BJ (cell line): ENCODE data around the gene FBXO21. TPM values are rescaled to one million over a fixed set of nuclear protein-coding genes. Genes with fewer than 3 reads are reported as not detected.

Experiments
- CTCF ChIA-PET: fragments of 350-600 bp; formaldehyde crosslinking; extraction: SDS; loops from one replicate; lab custom pipeline; 2021; ENCODE audit warnings: antibody characterized with exemption, inconsistent platforms; lab: Yijun Ruan, JAX
- POLR2A ChIA-PET: fragments of 300-600 bp; sonication (Branson Sonifier 250); formaldehyde crosslinking; extraction: SDS; loops from one replicate; lab custom pipeline; 2021; ENCODE audit warnings: antibody characterized with exemption; lab: Charles Lee
- DNase-seq: peaks from one replicate; pipeline ENCODE4 v3.0.0-alpha.2; 2011; ENCODE audit warnings: low read depth
- H3K27me3 ChIP-seq: 2 replicates; pipeline ENCODE4 v1.6.0; 2011; ENCODE audit warnings: low read length; ENCODE audit not compliant: control insufficient read depth, insufficient read depth
- H3K36me3 ChIP-seq: 2 replicates; pipeline ENCODE4 v1.5.1; 2011; ENCODE audit warnings: low read length; ENCODE audit not compliant: control insufficient read depth, insufficient read depth
- H3K4me3 ChIP-seq: 2 replicates; pipeline ENCODE4 v1.5.1; 2011; ENCODE audit warnings: low read depth, mild to moderate bottlenecking, control low read depth, low read length
- polyA plus RNA-seq: library from polyadenylated mRNA; depleted of rRNA; stranded (reverse); fragments of >200 nt; gene quantifications from 2 replicates; pipeline ENCODE4 v1.2.3, GENCODE V29; 2011
- TF ChIP-seq, protein P1 (sequence below): IDR thresholded peaks from 2 replicates; pipeline ENCODE4 v1.5.1; 2011; ENCODE audit warnings: low read depth, mild to moderate bottlenecking, control low read depth, inconsistent platforms, low read length, moderate library complexity; ENCODE audit not compliant: insufficient read depth

The FBXO21 gene
- polyA plus RNA-seq, 1 experiment = 28.9 TPM

DNA sequence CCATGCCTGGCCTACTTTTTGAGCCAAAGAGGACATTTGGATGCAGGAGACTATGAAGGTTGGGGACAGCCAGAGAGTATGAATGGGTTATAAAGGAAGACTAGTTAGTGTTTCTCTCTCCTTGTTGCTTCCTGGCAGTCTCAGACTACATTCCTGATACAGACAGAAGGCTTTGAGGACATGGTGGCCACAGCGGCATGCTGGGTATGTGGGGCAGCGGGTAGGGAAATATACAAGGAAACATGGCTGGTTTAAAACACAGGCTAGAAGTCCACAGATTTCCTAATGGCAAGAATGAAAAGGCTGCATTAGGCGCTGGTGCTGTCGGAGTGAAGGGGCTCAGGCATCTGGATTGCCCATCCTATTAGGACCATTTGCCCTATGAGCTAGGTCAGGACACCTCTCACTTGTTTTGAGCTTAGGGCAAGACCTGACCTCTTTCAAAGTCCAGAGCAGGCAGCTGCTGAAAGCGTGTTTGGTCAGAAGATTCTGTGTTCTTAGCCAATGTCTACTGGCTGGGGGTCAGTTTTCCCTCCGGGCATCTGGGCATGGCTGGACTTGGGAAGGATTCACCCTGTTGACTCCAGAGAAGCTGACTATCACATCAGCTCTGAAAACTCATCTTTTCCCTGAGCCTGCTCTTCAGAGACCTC is 20.1 kb upstream of the FBXO21 start:
- DNase-seq = no peak
- POLR2A ChIA-PET = no interaction called here

DNA sequence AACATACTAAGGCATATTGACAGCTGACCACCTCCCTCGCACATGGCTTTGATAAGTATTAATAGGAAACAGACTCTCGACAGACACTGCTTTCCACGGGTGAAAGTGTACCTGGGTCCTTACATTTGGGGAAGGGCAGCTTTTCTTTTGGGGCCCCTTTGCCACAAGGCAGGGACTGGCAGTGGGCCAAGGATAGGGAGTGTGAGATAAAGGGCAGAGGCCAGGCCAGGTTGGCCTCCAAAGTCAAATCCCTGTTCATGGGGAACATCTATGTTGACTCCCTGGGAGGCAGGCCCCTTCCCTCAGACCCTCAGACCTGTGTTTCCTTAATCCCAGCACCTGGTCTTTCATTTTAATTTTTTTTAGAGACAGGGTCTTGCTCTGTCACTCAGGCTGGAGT is 19.4 kb upstream of the FBXO21 start:
- ChIA-PET POLR2A (no interaction called here), CTCF (interaction anchor here (2.5 to 7.2 kb wide), 3 partner anchors 26 to 649 kb away, joined by 9 to 59 read pairs (median 54); no protein-coding TSS in a partner anchor)
- DNase-seq = no peak
- no peaks in the 10 kb centered on the region for H3K36me3 ChIP-seq
- TF ChIP-seq, protein P1, sequence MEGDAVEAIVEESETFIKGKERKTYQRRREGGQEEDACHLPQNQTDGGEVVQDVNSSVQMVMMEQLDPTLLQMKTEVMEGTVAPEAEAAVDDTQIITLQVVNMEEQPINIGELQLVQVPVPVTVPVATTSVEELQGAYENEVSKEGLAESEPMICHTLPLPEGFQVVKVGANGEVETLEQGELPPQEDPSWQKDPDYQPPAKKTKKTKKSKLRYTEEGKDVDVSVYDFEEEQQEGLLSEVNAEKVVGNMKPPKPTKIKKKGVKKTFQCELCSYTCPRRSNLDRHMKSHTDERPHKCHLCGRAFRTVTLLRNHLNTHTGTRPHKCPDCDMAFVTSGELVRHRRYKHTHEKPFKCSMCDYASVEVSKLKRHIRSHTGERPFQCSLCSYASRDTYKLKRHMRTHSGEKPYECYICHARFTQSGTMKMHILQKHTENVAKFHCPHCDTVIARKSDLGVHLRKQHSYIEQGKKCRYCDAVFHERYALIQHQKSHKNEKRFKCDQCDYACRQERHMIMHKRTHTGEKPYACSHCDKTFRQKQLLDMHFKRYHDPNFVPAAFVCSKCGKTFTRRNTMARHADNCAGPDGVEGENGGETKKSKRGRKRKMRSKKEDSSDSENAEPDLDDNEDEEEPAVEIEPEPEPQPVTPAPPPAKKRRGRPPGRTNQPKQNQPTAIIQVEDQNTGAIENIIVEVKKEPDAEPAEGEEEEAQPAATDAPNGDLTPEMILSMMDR = no peak
- no peaks in the 10 kb centered on the region; the same call in 1 of the 2 replicates for H3K27me3 ChIP-seq
- H3K4me3 ChIP-seq = no peak overlapping the region

More for the DNA sequence above, 20.1 kb upstream of the FBXO21 start:
- Histone ChIP-seq H3K36me3 (no peaks in the 10 kb centered on the region), H3K27me3 (no peaks in the 10 kb centered on the region; the same call in 1 of the 2 replicates), H3K4me3 (no peak overlapping the region)
- CTCF ChIA-PET = interaction anchor here (1.6 to 7.2 kb wide), 6 partner anchors 8 to 648 kb away, joined by 3 to 59 read pairs (median 20); no protein-coding TSS in a partner anchor
- TF ChIP-seq, protein P1 = no peak

DNA sequence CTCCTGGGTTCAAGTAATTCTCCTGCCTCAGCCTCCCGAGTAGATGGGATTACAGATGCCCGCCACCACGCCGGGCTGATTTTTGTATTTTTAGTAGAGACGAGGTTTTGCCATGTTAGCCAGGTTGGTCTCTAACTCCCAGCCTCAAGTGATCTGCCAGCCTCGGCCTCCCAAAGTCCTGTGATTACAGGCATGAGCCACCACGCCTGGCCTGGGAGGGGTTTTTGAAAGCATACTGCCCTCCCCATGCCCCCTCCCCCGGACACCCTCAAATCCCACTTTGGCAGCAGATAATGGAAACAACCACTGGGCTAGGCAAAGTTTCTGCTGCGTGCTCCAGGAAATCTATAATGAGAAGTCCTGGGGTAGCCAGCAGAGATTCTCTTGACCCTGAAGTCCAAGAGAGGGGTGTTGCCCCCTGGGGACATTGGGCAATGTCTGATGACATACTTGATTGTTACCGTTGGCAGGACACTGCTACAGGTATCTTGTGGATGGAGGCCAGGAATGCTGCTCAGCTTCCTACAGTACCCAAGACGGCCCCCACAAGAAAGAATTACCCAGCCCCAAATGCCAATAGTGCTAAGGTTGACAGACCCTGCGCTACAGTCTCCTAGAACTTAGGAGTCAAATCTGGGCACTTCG is 18.7 kb upstream of the FBXO21 start:
- no peaks in the 10 kb centered on the region; the same call in 1 of the 2 replicates for H3K27me3 ChIP-seq
- POLR2A ChIA-PET = no interaction called here

DNA sequence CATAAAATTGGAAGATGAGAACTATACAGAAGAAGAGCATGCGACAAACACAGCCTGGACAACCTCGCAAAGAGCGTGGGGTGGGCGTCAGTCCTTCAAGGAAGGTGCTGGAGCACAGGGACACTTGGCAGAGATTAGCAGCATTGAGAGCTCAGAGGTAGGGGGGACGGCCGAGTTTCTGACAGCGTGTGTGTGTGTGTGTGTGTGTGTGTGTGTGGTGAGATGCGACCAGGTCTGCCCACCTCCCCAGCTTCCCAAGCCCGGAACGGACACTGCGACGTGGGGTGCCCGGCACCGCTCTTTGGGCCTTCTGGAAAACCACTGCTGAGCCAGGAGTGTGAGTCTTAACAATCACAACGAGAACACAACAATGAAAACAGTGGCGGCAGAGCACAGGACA is 17.9 kb upstream of the FBXO21 start:
- CTCF ChIA-PET = interaction anchor here (7.2 kb wide), 1 partner anchor 650 kb away, joined by 59 read pairs; no protein-coding TSS in a partner anchor
- H3K27me3 ChIP-seq = no peaks in the 10 kb centered on the region; the same call in 1 of the 2 replicates

More for the DNA sequence above, 18.7 kb upstream of the FBXO21 start:
- DNase-seq = no peak
- CTCF ChIA-PET = interaction anchor here (0.8 to 7.2 kb wide), 3 partner anchors 18 to 649 kb away, joined by 4 to 59 read pairs (median 9); no protein-coding TSS in a partner anchor
- no peaks in the 10 kb centered on the region for H3K36me3 ChIP-seq
- H3K4me3 ChIP-seq = no peak overlapping the region
- TF ChIP-seq, protein P1 = no peak

DNA sequence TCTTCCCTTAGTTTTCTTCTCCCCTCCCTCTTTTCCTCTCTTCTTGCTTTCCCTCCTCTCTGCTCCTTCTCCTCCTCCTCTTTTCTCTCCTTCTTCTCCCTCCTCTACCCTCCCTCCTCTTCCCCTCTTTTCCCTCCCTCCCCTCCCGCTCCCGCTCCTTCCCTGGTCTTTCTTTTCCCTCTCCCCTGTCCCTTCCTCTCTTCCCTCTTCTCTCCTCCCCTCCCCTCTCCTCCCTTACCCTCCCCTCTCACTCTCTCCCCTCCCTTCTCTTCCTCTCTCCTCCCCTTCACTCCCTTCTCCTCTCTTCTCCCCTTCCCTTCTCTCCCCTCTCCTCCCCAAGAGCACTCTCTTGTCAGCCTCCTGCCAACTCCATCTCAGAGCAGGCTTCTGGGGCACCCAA is 17.4 kb upstream of the FBXO21 start:
- ChIA-PET POLR2A (no interaction called here), CTCF (no interaction called here)
- Histone ChIP-seq H3K4me3 (no peak overlapping the region), H3K27me3 (no peaks in the 10 kb centered on the region; the same call in none of the 2 replicates), H3K36me3 (no peaks in the 10 kb centered on the region)
- TF ChIP-seq, protein P1 = no peak
- no peak for DNase-seq

More for the DNA sequence above, 17.9 kb upstream of the FBXO21 start:
- TF ChIP-seq, protein P1 = no peak
- H3K4me3 ChIP-seq = no peak overlapping the region
- POLR2A ChIA-PET = no interaction called here
- no peaks in the 10 kb centered on the region for H3K36me3 ChIP-seq
- no peak for DNase-seq
